Stomach smooth muscle (tissue), 2 donors: ENCODE results near the gene TBC1D5.

Experiments used
- H3K27ac ChIP-seq: one replicate; pipeline ENCODE4 v1.7.0; 2013; ENCODE audit warnings: mild to moderate bottlenecking, low read length, inconsistent platforms
- H3K27me3 ChIP-seq, 2 donors: one replicate each; pipeline ENCODE4 v1.7.0; 2013; ENCODE audit warnings: low read length in 2 of 2; ENCODE audit not compliant: insufficient read depth in 2 of 2, control insufficient read depth in 1 of 2
- H3K36me3 ChIP-seq, 2 donors: one replicate each; pipeline ENCODE4 v1.7.0; 2013; ENCODE audit warnings: low read length in 2 of 2; ENCODE audit not compliant: control insufficient read depth in 2 of 2, insufficient read depth in 2 of 2
- H3K4me1 ChIP-seq: one replicate; pipeline ENCODE4 v1.7.0; 2013; ENCODE audit warnings: low read length; ENCODE audit not compliant: control insufficient read depth, insufficient read depth
- H3K4me3 ChIP-seq, 2 donors: one replicate each; pipeline ENCODE4 v1.7.0; 2013; ENCODE audit warnings: low read length in 2 of 2
- H3K9ac ChIP-seq, 2 donors: one replicate each; pipeline ENCODE4 v1.7.0; 2013; ENCODE audit warnings: low read length in 2 of 2, mild to moderate bottlenecking in 1 of 2
- H3K9me3 ChIP-seq, 2 donors: one replicate each; pipeline ENCODE4 v1.7.0; 2013; ENCODE audit warnings: low read length in 2 of 2; ENCODE audit not compliant: control insufficient read depth in 2 of 2
- donor health status: healthy.
- donor health status: Pancreatic carcinoma.

The TBC1D5 gene

GRCh38 chr3:17307887-17308286 lies 434.5 kb downstream of the TBC1D5 start:
- Histone ChIP-seq H3K36me3 (no peaks in the 10 kb centered on the region), H3K4me1 (no peaks in the 10 kb centered on the region), H3K9me3 (no peaks in the 10 kb centered on the region), H3K4me3 (no peak overlapping the region), H3K9ac (no peak overlapping the region), H3K27ac (no peak overlapping the region), H3K27me3 (no peaks in the 10 kb centered on the region)

- Histone ChIP-seq H3K9ac (no peak overlapping the region), H3K27me3 (no peaks in the 10 kb centered on the region), H3K9me3 (no peaks in the 10 kb centered on the region), H3K4me3 (no peak overlapping the region), H3K36me3 (no peaks in the 10 kb centered on the region), H3K27ac (no peak overlapping the region), H3K4me1 (no peaks in the 10 kb centered on the region)
Observed at GRCh38 chr3:17307482-17307881, 434.9 kb downstream of the TBC1D5 start.

GRCh38 chr3:17304969-17305368 lies 437.5 kb downstream of the TBC1D5 start:
- no peaks in the 10 kb centered on the region for H3K36me3 ChIP-seq
- no peak overlapping the region for H3K27ac ChIP-seq
- H3K9me3 ChIP-seq = no peaks in the 10 kb centered on the region
- no peak overlapping the region for H3K4me3 ChIP-seq
- no peaks in the 10 kb centered on the region for H3K27me3 ChIP-seq
- no peak overlapping the region for H3K9ac ChIP-seq
- H3K4me1 ChIP-seq = no peaks in the 10 kb centered on the region

- Histone ChIP-seq H3K4me3 (no peak overlapping the region), H3K4me1 (no peaks in the 10 kb centered on the region), H3K9me3 (no peaks in the 10 kb centered on the region), H3K27ac (no peak overlapping the region), H3K36me3 (no peaks in the 10 kb centered on the region), H3K9ac (no peak overlapping the region), H3K27me3 (no peaks in the 10 kb centered on the region)
Observed at GRCh38 chr3:17302774-17303173, 439.7 kb downstream of the TBC1D5 start.

GRCh38 chr3:17302170-17302569 lies 440.3 kb downstream of the TBC1D5 start:
- no peaks in the 10 kb centered on the region for H3K27me3 ChIP-seq
- H3K9ac ChIP-seq = no peak overlapping the region
- no peak overlapping the region for H3K4me3 ChIP-seq
- H3K27ac ChIP-seq = no peak overlapping the region
- H3K4me1 ChIP-seq = no peaks in the 10 kb centered on the region
- H3K9me3 ChIP-seq = no peaks in the 10 kb centered on the region
- H3K36me3 ChIP-seq = no peaks in the 10 kb centered on the region

- H3K27me3 ChIP-seq = no peaks in the 10 kb centered on the region
- H3K9ac ChIP-seq = no peak overlapping the region
- H3K4me1 ChIP-seq = no peaks in the 10 kb centered on the region
- H3K9me3 ChIP-seq = no peaks in the 10 kb centered on the region
- H3K27ac ChIP-seq = no peak overlapping the region
- no peak overlapping the region for H3K4me3 ChIP-seq
- H3K36me3 ChIP-seq = no peaks in the 10 kb centered on the region
Observed at GRCh38 chr3:17301271-17301670, 441.2 kb downstream of the TBC1D5 start.

- no peaks in the 10 kb centered on the region for H3K9me3 ChIP-seq
- H3K4me3 ChIP-seq = no peak overlapping the region
- no peaks in the 10 kb centered on the region for H3K36me3 ChIP-seq
- H3K9ac ChIP-seq = no peak overlapping the region
- H3K27ac ChIP-seq = no peak overlapping the region
- H3K4me1 ChIP-seq = no peaks in the 10 kb centered on the region
- no peaks in the 10 kb centered on the region for H3K27me3 ChIP-seq
Observed at GRCh38 chr3:17300441-17300840, 442.0 kb downstream of the TBC1D5 start.

GRCh38 chr3:17298038-17298437 lies 444.4 kb downstream of the TBC1D5 start:
- H3K9me3 ChIP-seq = no peaks in the 10 kb centered on the region
- no peaks in the 10 kb centered on the region for H3K36me3 ChIP-seq

GRCh38 chr3:17292556-17292955 lies 449.9 kb downstream of the TBC1D5 start:
- no peak overlapping the region for H3K9ac ChIP-seq
- H3K4me1 ChIP-seq = no peaks in the 10 kb centered on the region
- no peaks in the 10 kb centered on the region for H3K27me3 ChIP-seq
- no peaks in the 10 kb centered on the region for H3K9me3 ChIP-seq
- no peak overlapping the region for H3K27ac ChIP-seq
- H3K36me3 ChIP-seq = peaks cover 4% of the 10 kb centered on the region in 2 donors
- H3K4me3 ChIP-seq = no peak overlapping the region

More at GRCh38 chr3:17298038-17298437, 444.4 kb downstream of the TBC1D5 start:
- no peak overlapping the region for H3K9ac ChIP-seq
- no peaks in the 10 kb centered on the region for H3K27me3 ChIP-seq
- no peak overlapping the region for H3K4me3 ChIP-seq
- H3K4me1 ChIP-seq = no peaks in the 10 kb centered on the region
- H3K27ac ChIP-seq = no peak overlapping the region

- no peak overlapping the region for H3K4me3 ChIP-seq
- H3K27ac ChIP-seq = no peak overlapping the region
- no peak overlapping the region for H3K9ac ChIP-seq
- H3K36me3 ChIP-seq = peaks cover 4% of the 10 kb centered on the region in 2 donors
- no peaks in the 10 kb centered on the region for H3K9me3 ChIP-seq
- no peaks in the 10 kb centered on the region for H3K27me3 ChIP-seq
- H3K4me1 ChIP-seq = no peaks in the 10 kb centered on the region
Observed at GRCh38 chr3:17290894-17291293, 451.5 kb downstream of the TBC1D5 start.

GRCh38 chr3:17288839-17289399 lies 453.5 kb downstream of the TBC1D5 start:
- Histone ChIP-seq H3K4me3 (no peak overlapping the region), H3K9me3 (no peaks in the 10 kb centered on the region), H3K27me3 (no peaks in the 10 kb centered on the region), H3K36me3 (peaks cover 4% of the 10 kb centered on the region in 2 donors), H3K9ac (no peak overlapping the region), H3K4me1 (no peaks in the 10 kb centered on the region), H3K27ac (no peak overlapping the region)
